DOHH2 (cell line): ENCODE measurements around the gene KCNG2.

Experiments
- H3F3A ChIP-seq: fragments of 200-600 bp; sonication (generic), shearing (Covaris generic); 2 replicates; pipeline ENCODE4 v1.6.0; 2016; ENCODE audit warnings: antibody characterized with exemption, mild to moderate bottlenecking; ENCODE audit not compliant: control insufficient read depth, insufficient read depth
- H3K27ac ChIP-seq: fragments of 200-600 bp; sonication (generic); 2 replicates; pipeline ENCODE4 v1.5.1; 2014; ENCODE audit warnings: low read depth, mild to moderate bottlenecking, low read length, moderate library complexity
- H3K27me3 ChIP-seq: fragments of 200-600 bp; sonication (generic); 2 replicates; pipeline ENCODE4 v1.6.1; 2014; ENCODE audit warnings: mild to moderate bottlenecking, low read length, mixed read lengths; ENCODE audit not compliant: control insufficient read depth
- H3K36me3 ChIP-seq: fragments of 200-600 bp; sonication (generic); 2 replicates; pipeline ENCODE4 v1.6.1; 2014; ENCODE audit warnings: mild to moderate bottlenecking, low read length, moderate library complexity, mixed read lengths; ENCODE audit not compliant: control insufficient read depth
- H3K4me1 ChIP-seq: fragments of 200-600 bp; sonication (generic); 2 replicates; pipeline ENCODE4 v1.6.1; 2014; ENCODE audit warnings: mild to moderate bottlenecking, low read length, mixed read lengths; ENCODE audit not compliant: control insufficient read depth
- H3K4me2 ChIP-seq: fragments of 200-600 bp; sonication (generic); 2 replicates; pipeline ENCODE4 v1.6.0; 2014; ENCODE audit warnings: mild to moderate bottlenecking, low read length, moderate library complexity
- H3K4me3 ChIP-seq: fragments of 200-600 bp; sonication (generic); 2 replicates; pipeline ENCODE4 v1.5.1; 2014; ENCODE audit warnings: mild to moderate bottlenecking, low read length, mixed read lengths
- H3K79me2 ChIP-seq: fragments of 200-600 bp; sonication (generic); 2 replicates; pipeline ENCODE4 v1.6.1; 2014; ENCODE audit warnings: mild to moderate bottlenecking, low read length, mixed read lengths; ENCODE audit not compliant: control insufficient read depth
- H3K9me2 ChIP-seq: fragments of 200-600 bp; sonication (generic); replicated peaks from 2 replicates; pipeline ENCODE4 v1.6.1; 2014; ENCODE audit warnings: mild to moderate bottlenecking, low read length, mixed read lengths; ENCODE audit not compliant: control insufficient read depth
- H3K9me3 ChIP-seq: fragments of 200-600 bp; sonication (generic); 2 replicates; pipeline ENCODE4 v1.6.1; 2014; ENCODE audit warnings: antibody characterized with exemption, low read length, mixed read lengths; ENCODE audit not compliant: control insufficient read depth, insufficient read depth
- H4K20me1 ChIP-seq: fragments of 200-600 bp; sonication (generic); 2 replicates; pipeline ENCODE4 v1.6.0; 2014; ENCODE audit warnings: low read depth, mild to moderate bottlenecking, antibody characterized with exemption, low read length, moderate library complexity; ENCODE audit not compliant: control insufficient read depth, insufficient read depth
- EZH2phosphoT487 ChIP-seq: fragments of 200-600 bp; sonication (generic); IDR thresholded peaks from 2 replicates; pipeline ENCODE4 v1.6.1; 2017; ENCODE audit warnings: borderline replicate concordance, mild to moderate bottlenecking, antibody characterized with exemption, low read length, moderate library complexity, mixed read lengths
- TF ChIP-seq, protein P1 (sequence below): fragments of 200-600 bp; sonication (generic); IDR thresholded peaks from one replicate; pipeline ENCODE4 v1.5.1; 2014; ENCODE audit warnings: antibody characterized with exemption, mild to moderate bottlenecking, low read depth, low read length; ENCODE audit not compliant: poor library complexity, severe bottlenecking

The KCNG2 gene

DNA sequence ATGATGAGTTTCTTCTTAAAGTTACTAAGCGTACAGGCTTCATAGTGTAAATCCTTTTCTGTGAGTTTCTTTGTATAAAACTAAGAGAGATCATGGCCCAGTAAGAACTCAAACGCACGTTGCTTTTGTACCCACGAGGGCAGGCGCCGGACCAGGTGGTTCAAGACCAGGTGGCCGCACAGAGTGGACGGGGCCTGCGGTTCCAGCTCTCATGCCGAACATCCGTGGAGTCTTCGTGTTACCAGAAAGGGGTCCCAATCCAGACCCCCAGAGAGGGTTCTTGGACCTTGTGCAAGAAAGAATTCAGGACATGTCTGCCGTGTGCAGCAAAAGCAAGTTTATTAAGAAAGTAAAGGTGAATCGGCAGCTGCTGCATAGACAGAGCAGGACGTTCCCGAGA lies 53.0 kb downstream of the KCNG2 start:
- TF ChIP-seq, protein P1, sequence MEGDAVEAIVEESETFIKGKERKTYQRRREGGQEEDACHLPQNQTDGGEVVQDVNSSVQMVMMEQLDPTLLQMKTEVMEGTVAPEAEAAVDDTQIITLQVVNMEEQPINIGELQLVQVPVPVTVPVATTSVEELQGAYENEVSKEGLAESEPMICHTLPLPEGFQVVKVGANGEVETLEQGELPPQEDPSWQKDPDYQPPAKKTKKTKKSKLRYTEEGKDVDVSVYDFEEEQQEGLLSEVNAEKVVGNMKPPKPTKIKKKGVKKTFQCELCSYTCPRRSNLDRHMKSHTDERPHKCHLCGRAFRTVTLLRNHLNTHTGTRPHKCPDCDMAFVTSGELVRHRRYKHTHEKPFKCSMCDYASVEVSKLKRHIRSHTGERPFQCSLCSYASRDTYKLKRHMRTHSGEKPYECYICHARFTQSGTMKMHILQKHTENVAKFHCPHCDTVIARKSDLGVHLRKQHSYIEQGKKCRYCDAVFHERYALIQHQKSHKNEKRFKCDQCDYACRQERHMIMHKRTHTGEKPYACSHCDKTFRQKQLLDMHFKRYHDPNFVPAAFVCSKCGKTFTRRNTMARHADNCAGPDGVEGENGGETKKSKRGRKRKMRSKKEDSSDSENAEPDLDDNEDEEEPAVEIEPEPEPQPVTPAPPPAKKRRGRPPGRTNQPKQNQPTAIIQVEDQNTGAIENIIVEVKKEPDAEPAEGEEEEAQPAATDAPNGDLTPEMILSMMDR, result no peak
- TF ChIP-seq EZH2phosphoT487, result no peak
- Histone ChIP-seq H3K27me3 (no peaks in the 10 kb centered on the region), H3K79me2 (no peaks in the 10 kb centered on the region), H3K27ac (no peak overlapping the region), H3K4me3 (no peak overlapping the region), H3K9me2 (no peaks in the 10 kb centered on the region), H3K36me3 (no peaks in the 10 kb centered on the region), H3K4me1 (peaks cover 17% of the 10 kb centered on the region), H3K4me2 (no peak overlapping the region), H4K20me1 (no peaks in the 10 kb centered on the region), H3F3A (peaks cover 1% of the 10 kb centered on the region), H3K9me3 (no peaks in the 10 kb centered on the region)

DNA sequence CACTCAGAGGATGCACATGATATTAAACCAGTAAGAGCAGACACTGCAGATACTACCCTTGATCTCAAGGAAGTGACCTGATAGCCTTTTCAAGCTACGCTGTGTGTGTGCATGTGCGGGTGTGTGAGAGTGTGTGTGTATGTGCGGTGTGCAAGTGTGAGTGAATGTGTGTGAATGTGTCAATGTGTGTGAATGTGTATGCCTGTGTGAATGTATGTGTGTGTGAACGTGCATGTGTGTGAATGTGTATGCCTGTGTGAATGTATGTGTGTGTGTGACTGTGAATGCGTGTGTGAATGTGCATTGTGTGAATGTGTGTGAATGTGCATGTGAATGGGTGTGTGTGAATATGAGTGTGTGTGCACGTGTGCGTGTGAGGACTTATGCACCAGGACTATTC lies 53.8 kb downstream of the KCNG2 start:
- H3K4me2 ChIP-seq, result no peak overlapping the region
- no peaks in the 10 kb centered on the region for H4K20me1 ChIP-seq
- H3K36me3 ChIP-seq, result no peaks in the 10 kb centered on the region
- no peaks in the 10 kb centered on the region for H3K79me2 ChIP-seq
- no peak overlapping the region for H3K27ac ChIP-seq
- H3K27me3 ChIP-seq, result no peaks in the 10 kb centered on the region
- peaks cover 5% of the 10 kb centered on the region for H3F3A ChIP-seq
- TF ChIP-seq, protein P1, result no peak
- no peak for TF ChIP-seq EZH2phosphoT487
- H3K9me2 ChIP-seq, result no peaks in the 10 kb centered on the region
- no peak overlapping the region for H3K4me3 ChIP-seq
- no peaks in the 10 kb centered on the region for H3K9me3 ChIP-seq
- peaks cover 24% of the 10 kb centered on the region for H3K4me1 ChIP-seq

DNA sequence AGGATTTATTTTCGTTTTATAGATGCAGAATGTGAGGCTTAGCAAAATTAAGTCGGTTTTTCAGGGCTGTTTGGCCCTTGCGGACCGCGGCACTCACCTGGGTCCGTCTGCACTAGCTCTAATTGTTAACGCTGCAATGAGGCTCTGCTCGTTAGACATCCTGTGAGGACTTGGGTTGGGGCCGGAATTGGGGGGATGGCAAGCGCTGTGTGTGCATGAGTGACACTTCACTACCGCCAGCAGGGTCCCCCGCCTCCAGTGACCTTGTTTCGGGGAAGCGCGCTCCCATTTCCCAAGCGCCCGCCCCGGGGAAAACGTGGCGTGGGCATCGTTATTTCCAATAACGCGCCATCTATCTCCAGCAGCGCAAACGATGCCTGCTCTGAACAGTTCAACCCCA lies 54.2 kb downstream of the KCNG2 start:
- H3K27ac ChIP-seq, result no peak overlapping the region
- H3K36me3 ChIP-seq, result no peaks in the 10 kb centered on the region
- H3K9me3 ChIP-seq, result no peaks in the 10 kb centered on the region
- TF ChIP-seq, protein P1, result no peak
- no peak for TF ChIP-seq EZH2phosphoT487
- peaks cover 5% of the 10 kb centered on the region for H3F3A ChIP-seq
- H3K79me2 ChIP-seq, result no peaks in the 10 kb centered on the region
- H4K20me1 ChIP-seq, result no peaks in the 10 kb centered on the region
- H3K4me3 ChIP-seq, result no peak overlapping the region
- H3K9me2 ChIP-seq, result no peaks in the 10 kb centered on the region
- H3K4me2 ChIP-seq, result no peak overlapping the region
- H3K4me1 ChIP-seq, result peaks cover 21% of the 10 kb centered on the region
- H3K27me3 ChIP-seq, result no peaks in the 10 kb centered on the region
